T-cell (primary cell): Measurements from ENCODE around the gene TCF19. TPM values are rescaled to one million over a fixed set of nuclear protein-coding genes. Genes with fewer than 3 reads are reported as not detected.

Experiments used
- ATAC-seq, 4 experiments: fragments of 200-7000 bp in 3 of 4; fragments of 150-1000 bp in 1 of 4; cut with Tn5 transposase; replicated peaks in 1 of 4; 1 replicate in 3 of 4; 2 replicates in 1 of 4; pipeline ENCODE4 v1.10.0; 2021; ENCODE audit warnings: moderate library complexity in 3 of 4, mild to moderate bottlenecking in 2 of 4, moderate number of reproducible peaks in 1 of 4
- CTCF ChIA-PET, 2 donors: fragments of 300-600 bp; sonication (Branson Sonifier 250); formaldehyde crosslinking; loops; one replicate each; lab custom pipeline; 2022; ENCODE audit warnings: antibody characterized with exemption in 2 of 2; lab: Charles Lee
- POLR2A ChIA-PET, 2 donors: fragments of 300-600 bp; sonication (Branson Sonifier 250); formaldehyde crosslinking; loops; one replicate each; lab custom pipeline; 2022; ENCODE audit warnings: antibody characterized with exemption in 2 of 2; lab: Charles Lee
- DNase-seq, 35 experiments: peaks; one replicate each; pipeline versions ENCODE4 v3.0.0 to v3.0.0-alpha.2; 2013 to 2023
- H3K27ac ChIP-seq: one replicate; pipeline ENCODE4 v1.5.1; 2013; ENCODE audit warnings: low read length
- H3K27me3 ChIP-seq, 2 experiments: replicated peaks in 1 of 2; 1 replicate in 1 of 2; 2 replicates in 1 of 2; pipeline versions ENCODE4 v1.6.1 to v1.7.0; 2013; ENCODE audit warnings: low read length in 1 of 2, mixed read lengths in 1 of 2; ENCODE audit not compliant: control insufficient read depth in 2 of 2, insufficient read depth in 2 of 2; ENCODE audit errors: extremely low read depth in 1 of 2
- H3K36me3 ChIP-seq, 2 donors: 1 replicate in 1 of 2; 2 replicates in 1 of 2; pipeline versions ENCODE4 v1.6.1 to v1.7.0; 2013; ENCODE audit warnings: low read length in 1 of 2; ENCODE audit not compliant: control insufficient read depth in 2 of 2, insufficient read depth in 1 of 2; ENCODE audit errors: extremely low read depth in 1 of 2
- H3K4me1 ChIP-seq, 2 experiments: 1 replicate in 1 of 2; 2 replicates in 1 of 2; pipeline versions ENCODE4 v1.6.1 to v1.7.0; 2013; ENCODE audit warnings: low read length in 2 of 2, mixed read lengths in 1 of 2; ENCODE audit not compliant: insufficient read depth in 2 of 2, control insufficient read depth in 1 of 2; ENCODE audit errors: extremely low read depth in 1 of 2
- H3K4me3 ChIP-seq, 2 donors: 1 replicate in 1 of 2; 2 replicates in 1 of 2; pipeline versions ENCODE4 v1.5.1 to v1.7.0; 2013; ENCODE audit warnings: mild to moderate bottlenecking in 2 of 2, low read length in 1 of 2, moderate library complexity in 1 of 2; ENCODE audit not compliant: control insufficient read depth in 1 of 2; ENCODE audit errors: extremely low read depth in 1 of 2
- H3K9me3 ChIP-seq: 2 replicates; pipeline ENCODE4 v1.7.0; 2013
- H3K27ac Mint-ChIP-seq, 2 donors: one replicate each; pipeline ENCODE4 v1.8.0; 2020 to 2021; ENCODE audit warnings: mild to moderate bottlenecking in 2 of 2, mixed read lengths in 2 of 2
- H3K27me3 Mint-ChIP-seq, 2 donors: one replicate each; pipeline ENCODE4 v1.8.0; 2021 to 2022; ENCODE audit warnings: mixed read lengths in 2 of 2
- H3K36me3 Mint-ChIP-seq: one replicate; pipeline ENCODE4 v1.8.0; 2021; ENCODE audit warnings: mixed read lengths
- H3K4me1 Mint-ChIP-seq, 3 donors: one replicate each; pipeline ENCODE4 v1.8.0; 2020 to 2022; ENCODE audit warnings: mixed read lengths in 3 of 3, mild to moderate bottlenecking in 1 of 3
- H3K4me3 Mint-ChIP-seq, 3 donors: one replicate each; pipeline ENCODE4 v1.8.0; 2020 to 2022; ENCODE audit warnings: mild to moderate bottlenecking in 3 of 3, mixed read lengths in 3 of 3, moderate library complexity in 3 of 3
- H3K9me3 Mint-ChIP-seq, 3 donors: one replicate each; pipeline ENCODE4 v1.8.0; 2020 to 2022; ENCODE audit warnings: mixed read lengths in 3 of 3
- WGBS: methylation state at CpG from one replicate; pipeline ENCODE4 v1.1.5; 2013; ENCODE audit warnings: missing lambda C conversion rate; ENCODE audit not compliant: insufficient coverage; 5-methylcytosine and 5-hydroxymethylcytosine counted together
- total RNA-seq, 35 experiments: library from RNA in 6 of 35; stranded (reverse) in 6 of 35; fragments of 120-200 nt in 1 of 35; gene quantifications; one replicate each; pipeline versions ENCODE4 v1.2.1 to v1.2.4 and lab custom pipeline; 2013 to 2026

The TCF19 gene
- total RNA-seq, 5 donors from 2014 or later (not counting 1 experiment from before 2014, with no cell fraction given) = 5.9 to 10.8 (median 9.6) TPM

DNA sequence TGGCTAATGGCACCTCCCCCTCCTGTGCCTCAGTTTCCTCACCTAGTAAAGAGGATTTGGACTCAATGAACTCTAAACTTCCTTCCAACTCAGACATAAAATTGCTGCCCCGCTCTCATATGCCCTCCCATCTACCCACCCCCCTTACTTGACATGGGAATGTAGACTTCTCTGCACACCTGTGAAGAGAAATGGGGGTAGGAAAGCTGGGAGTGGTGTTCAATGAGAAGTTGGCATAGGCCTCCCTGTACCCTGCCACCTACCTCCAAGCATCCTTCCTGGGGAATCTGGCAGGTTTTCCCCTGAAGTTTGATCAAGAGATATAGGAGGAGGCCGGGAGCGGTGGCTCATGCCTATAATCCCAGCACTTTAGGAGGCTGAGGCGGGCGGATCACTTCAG lies 16.0 kb downstream of the TCF19 start:
- H3K27me3 Mint-ChIP-seq = no peaks in the 10 kb centered on the region
- peaks cover 9 to 18% (median 14%) of the 10 kb centered on the region in 3 donors for H3K4me1 Mint-ChIP-seq
- WGBS = 100% methylated on average over 3 of the region's 5 CpGs
- H3K4me3 Mint-ChIP-seq = no peak overlapping the region
- DNase-seq = no peak
- no peak for ATAC-seq
- H3K27ac ChIP-seq = no peak overlapping the region
- CTCF ChIA-PET = no interaction called here
- H3K27me3 ChIP-seq = no peaks in the 10 kb centered on the region
- no peaks in the 10 kb centered on the region for H3K9me3 ChIP-seq
- no peak overlapping the region for H3K4me3 ChIP-seq
- H3K9me3 Mint-ChIP-seq = no peaks in the 10 kb centered on the region
- no peak overlapping the region for H3K27ac Mint-ChIP-seq
- no peaks in the 10 kb centered on the region for H3K36me3 ChIP-seq
- POLR2A ChIA-PET = no interaction called here
- H3K4me1 ChIP-seq = peaks cover 0 to 21% of the 10 kb centered on the region in 2 experiments
- H3K36me3 Mint-ChIP-seq = no peaks in the 10 kb centered on the region

DNA sequence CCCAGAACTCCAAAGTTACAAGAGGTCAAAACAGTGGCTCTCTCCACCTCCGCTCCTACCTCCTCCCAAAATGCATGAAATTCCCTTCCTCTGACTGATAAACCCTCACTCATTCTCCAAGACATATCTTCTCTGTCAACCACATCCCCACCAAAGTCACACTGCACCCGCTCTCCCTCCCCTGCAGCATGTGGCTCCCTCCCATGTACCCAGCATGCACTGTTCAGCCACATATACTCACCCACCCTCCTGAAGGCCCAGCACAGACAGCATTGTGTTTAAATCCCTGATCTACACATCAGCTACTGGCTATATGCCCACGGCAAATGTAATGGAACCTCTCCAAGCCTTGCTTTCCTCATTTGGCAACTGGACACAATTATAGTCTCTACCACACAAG lies 17.6 kb downstream of the TCF19 start:
- Mint-ChIP-seq H3K27me3 (no peaks in the 10 kb centered on the region), H3K36me3 (no peaks in the 10 kb centered on the region), H3K4me3 (no peak overlapping the region), H3K9me3 (no peaks in the 10 kb centered on the region), H3K27ac (no peak overlapping the region), H3K4me1 (peaks cover 9 to 29% (median 21%) of the 10 kb centered on the region in 3 donors)
- H3K4me3 ChIP-seq = no peak overlapping the region
- no peaks in the 10 kb centered on the region for H3K9me3 ChIP-seq
- CTCF ChIA-PET = no interaction called here
- 59% methylated on average over 3 of the region's 3 CpGs for WGBS
- no peaks in the 10 kb centered on the region for H3K36me3 ChIP-seq
- DNase-seq = peak in 2 of 35 experiments; percentile 37 to 43
- H3K4me1 ChIP-seq = peaks cover 0 to 27% of the 10 kb centered on the region in 2 experiments
- H3K27me3 ChIP-seq = no peaks in the 10 kb centered on the region
- peak in 1 of 4 experiments; percentile 48 for ATAC-seq
- no peak overlapping the region for H3K27ac ChIP-seq
- POLR2A ChIA-PET = interaction anchor here in 1 of 2 donors (0.9 kb wide), 1 partner anchor 13 kb away, joined by 3 read pairs; no protein-coding TSS in a partner anchor

DNA sequence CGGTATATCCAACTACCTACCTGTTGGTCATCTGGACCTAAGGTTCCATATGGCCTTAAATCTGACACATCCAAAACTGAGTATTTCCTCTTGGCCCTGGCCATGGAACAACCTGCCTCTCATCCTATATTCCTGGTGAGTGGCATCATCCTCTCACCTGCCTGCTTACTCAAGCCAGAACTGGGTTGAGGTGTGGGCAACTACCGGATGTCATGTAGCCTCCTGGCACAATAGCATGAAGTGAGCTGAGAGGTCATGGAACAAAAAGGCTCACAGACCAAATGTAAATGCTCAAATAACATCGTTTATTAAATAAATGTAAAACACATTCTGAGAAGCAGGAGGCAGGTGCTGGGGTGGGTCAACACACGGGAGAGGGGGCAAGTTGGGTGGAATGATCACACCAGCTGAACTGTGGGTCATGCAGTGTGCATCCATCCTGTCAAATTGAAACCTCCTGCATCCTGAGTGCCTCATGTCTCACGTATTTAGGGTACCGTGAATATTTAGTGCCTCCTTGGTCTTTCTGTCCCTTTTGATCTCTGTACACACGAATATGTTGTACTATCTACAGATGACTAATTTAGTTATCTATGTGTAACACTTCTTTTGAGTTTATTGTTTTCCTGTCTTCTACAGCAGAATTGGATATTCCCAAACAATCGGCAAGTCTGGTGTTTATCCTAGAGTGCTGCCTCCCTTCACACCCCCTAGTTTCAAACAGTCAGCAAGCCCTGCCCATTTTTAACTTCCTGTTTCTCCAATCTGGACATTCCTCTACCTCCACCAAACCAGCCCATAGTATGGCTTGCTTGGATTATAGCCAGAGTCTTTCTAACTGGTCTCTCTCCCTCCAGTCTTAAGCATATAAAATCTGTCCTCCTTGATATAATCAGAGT lies 20.0 kb downstream of the TCF19 start:
- no peak for DNase-seq
- Histone ChIP-seq H3K27ac (no peak overlapping the region), H3K9me3 (no peaks in the 10 kb centered on the region), H3K4me3 (no peak overlapping the region), H3K4me1 (peaks cover 0 to 27% of the 10 kb centered on the region in 2 experiments), H3K36me3 (no peaks in the 10 kb centered on the region), H3K27me3 (no peaks in the 10 kb centered on the region)
- H3K9me3 Mint-ChIP-seq = no peaks in the 10 kb centered on the region
- H3K4me3 Mint-ChIP-seq = no peak overlapping the region
- no peak for ATAC-seq
- no peaks in the 10 kb centered on the region for H3K27me3 Mint-ChIP-seq
- ChIA-PET CTCF (no interaction called here), POLR2A (interaction anchor here (0.5 kb wide), 2 partner anchors 593 to 615 kb away, joined by 4 to 9 read pairs; no protein-coding TSS in a partner anchor)
- H3K36me3 Mint-ChIP-seq = no peaks in the 10 kb centered on the region
- H3K27ac Mint-ChIP-seq = no peak overlapping the region
- WGBS = 0% methylated on average over 1 of the region's 8 CpGs
- H3K4me1 Mint-ChIP-seq = peaks cover 9 to 29% (median 21%) of the 10 kb centered on the region in 3 donors

DNA sequence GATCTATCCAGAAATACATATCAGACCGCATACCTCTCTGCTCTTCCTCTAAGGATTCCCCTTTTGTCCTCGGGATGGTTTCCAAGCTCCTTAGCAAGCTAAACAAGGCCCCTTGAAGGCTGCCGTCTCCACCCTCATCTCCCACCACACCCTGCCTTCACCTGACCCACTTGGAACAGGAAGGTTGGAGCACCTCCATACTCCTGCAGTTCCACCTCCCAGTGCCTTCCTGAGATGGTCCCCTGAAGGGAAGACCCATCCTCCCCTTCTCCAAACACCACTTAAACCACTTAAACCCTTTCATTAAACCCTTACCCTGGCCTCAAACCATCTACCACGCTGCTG lies 20.6 kb downstream of the TCF19 start:
- no peaks in the 10 kb centered on the region for H3K9me3 Mint-ChIP-seq
- POLR2A ChIA-PET = no interaction called here
- H3K36me3 ChIP-seq = no peaks in the 10 kb centered on the region
- DNase-seq = no peak
- CTCF ChIA-PET = no interaction called here
- no peaks in the 10 kb centered on the region for H3K27me3 ChIP-seq
- no peak overlapping the region for H3K4me3 Mint-ChIP-seq
- peaks cover 9 to 29% (median 21%) of the 10 kb centered on the region in 3 donors for H3K4me1 Mint-ChIP-seq
- no peak for ATAC-seq
- no peaks in the 10 kb centered on the region for H3K27me3 Mint-ChIP-seq
- H3K27ac Mint-ChIP-seq = no peak overlapping the region
- no peak overlapping the region for H3K4me3 ChIP-seq
- no peaks in the 10 kb centered on the region for H3K36me3 Mint-ChIP-seq
- H3K27ac ChIP-seq = no peak overlapping the region
- no peaks in the 10 kb centered on the region for H3K9me3 ChIP-seq
- WGBS = 93% methylated on average over 4 of the region's 4 CpGs
- peaks cover 0 to 27% of the 10 kb centered on the region in 2 experiments for H3K4me1 ChIP-seq

DNA sequence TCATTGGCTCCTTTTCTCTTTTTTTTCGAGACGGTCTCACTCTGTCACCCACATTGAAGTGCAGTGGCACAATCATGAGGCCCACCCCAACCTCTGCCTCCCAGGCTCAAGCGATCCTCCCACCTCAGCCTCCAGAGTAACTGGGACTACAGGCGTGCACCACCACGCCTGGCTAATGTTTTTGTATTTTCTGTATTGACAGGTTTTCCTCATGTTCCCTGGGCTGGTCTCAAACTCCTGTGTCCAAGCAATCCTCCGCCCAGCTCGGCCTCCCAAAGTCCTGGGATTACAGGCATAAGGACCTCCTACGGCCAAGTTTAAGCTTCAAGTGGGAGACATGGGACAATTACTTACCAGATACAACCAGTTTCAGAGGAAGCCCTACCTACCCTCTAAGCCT lies 21.5 kb downstream of the TCF19 start:
- H3K27ac Mint-ChIP-seq = no peak overlapping the region
- H3K4me3 Mint-ChIP-seq = peak overlapping the region in 2 of 3 donors; percentile 85 to 86
- ChIA-PET CTCF (interaction anchor here in 1 of 2 donors (1.1 kb wide), 1 partner anchor 12 kb away, joined by 3 read pairs; no protein-coding TSS in a partner anchor), POLR2A (no interaction called here)
- no peaks in the 10 kb centered on the region for H3K9me3 Mint-ChIP-seq
- H3K27me3 Mint-ChIP-seq = no peaks in the 10 kb centered on the region
- Histone ChIP-seq H3K9me3 (no peaks in the 10 kb centered on the region), H3K27ac (no peak overlapping the region), H3K36me3 (no peaks in the 10 kb centered on the region), H3K4me3 (peak overlapping the region in 1 of 2 donors; percentile 57), H3K4me1 (peaks cover 0 to 27% of the 10 kb centered on the region in 2 experiments), H3K27me3 (no peaks in the 10 kb centered on the region)
- 96% methylated on average over 3 of the region's 8 CpGs for WGBS
- DNase-seq (no peak), ATAC-seq (no peak)
- peaks cover 9 to 29% (median 21%) of the 10 kb centered on the region in 3 donors for H3K4me1 Mint-ChIP-seq
- no peaks in the 10 kb centered on the region for H3K36me3 Mint-ChIP-seq

DNA sequence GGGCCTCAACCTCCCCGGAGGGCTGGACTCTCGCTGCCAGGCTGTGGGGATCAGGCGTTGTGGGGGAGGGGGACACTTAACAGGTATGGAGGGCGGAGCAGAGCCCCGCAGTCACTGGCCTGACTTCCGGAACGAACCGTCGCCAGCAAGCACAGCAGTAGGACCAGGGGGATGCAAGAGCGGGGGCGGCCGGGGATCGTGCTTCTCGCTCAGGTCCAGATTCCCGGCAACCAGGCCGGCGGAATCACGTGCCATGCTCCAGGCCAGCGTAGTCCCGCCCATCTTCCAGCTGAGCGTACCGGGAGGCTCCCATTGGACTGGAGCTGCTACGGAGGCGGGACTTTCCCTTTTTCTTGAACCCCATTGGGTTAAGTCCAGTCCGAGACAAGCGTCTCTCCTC lies 22.1 kb downstream of the TCF19 start:
- Histone ChIP-seq H3K27me3 (no peaks in the 10 kb centered on the region), H3K36me3 (no peaks in the 10 kb centered on the region), H3K4me3 (peak overlapping the region; percentile 54 to 57), H3K9me3 (no peaks in the 10 kb centered on the region), H3K4me1 (peaks cover 0 to 21% of the 10 kb centered on the region in 2 experiments), H3K27ac (no peak overlapping the region)
- Mint-ChIP-seq H3K27ac (peak overlapping the region; percentile 64 to 85), H3K36me3 (no peaks in the 10 kb centered on the region), H3K4me3 (peak overlapping the region; percentile 72 to 86 (median 85)), H3K4me1 (peaks cover 9 to 29% (median 21%) of the 10 kb centered on the region in 3 donors), H3K27me3 (no peaks in the 10 kb centered on the region), H3K9me3 (no peaks in the 10 kb centered on the region)
- DNase-seq (peak in 32 of 35 experiments; percentile 21 to 82 (median 52)), ATAC-seq (peak; percentile 86 to 100 (median 94))
- POLR2A ChIA-PET = interaction anchor here in 1 of 2 donors (0.6 kb wide), 1 partner anchor 18 kb away, joined by 3 read pairs; no protein-coding TSS in a partner anchor
- WGBS = 62% methylated on average over 23 of the region's 26 CpGs
- CTCF ChIA-PET = interaction anchor here in 1 of 2 donors (1.1 kb wide), 1 partner anchor 12 kb away, joined by 3 read pairs; no protein-coding TSS in a partner anchor
